RCC 7860 (cell line): Measurements from ENCODE around the gene SEMA6B.

Source experiments
- DNase-seq: peaks from one replicate; pipeline ENCODE4 v3.0.0-alpha.2; 2015; ENCODE audit warnings: low spot score
- FAIRE-seq: peaks from 2 replicates; lab custom pipeline; 2012; peaks lifted over from hg19 to GRCh38; lab: Jason Lieb, UNC

The SEMA6B gene

DNA sequence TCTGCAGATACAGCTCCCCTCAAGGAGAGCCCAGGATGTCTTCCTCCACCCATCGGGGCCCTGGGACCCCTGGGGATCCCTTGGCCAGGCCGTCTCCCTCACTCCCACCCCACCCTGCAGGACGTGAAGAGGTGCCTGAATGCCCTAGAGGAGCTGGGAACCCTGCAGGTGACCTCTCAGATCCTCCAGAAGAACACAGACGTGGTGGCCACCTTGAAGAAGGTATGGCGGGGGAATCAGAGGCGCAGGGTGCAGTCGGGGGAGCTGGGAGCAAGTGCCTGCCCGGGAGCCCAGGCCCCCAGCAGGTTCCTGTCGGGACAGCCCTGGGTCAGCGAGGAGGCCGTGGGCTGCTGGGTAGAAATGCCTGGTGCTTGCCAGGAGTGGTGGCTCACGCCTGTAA is 60.8 kb downstream of the SEMA6B start:
- no peak for FAIRE-seq
- no peak for DNase-seq

- FAIRE-seq = no peak
- DNase-seq = no peak
Observed at GRCh38 chr19:4497770-4498389, 61.6 kb downstream of the SEMA6B start.

- no peak for FAIRE-seq
- DNase-seq = no peak
Observed at GRCh38 chr19:4496304-4496703, 63.2 kb downstream of the SEMA6B start.

DNA sequence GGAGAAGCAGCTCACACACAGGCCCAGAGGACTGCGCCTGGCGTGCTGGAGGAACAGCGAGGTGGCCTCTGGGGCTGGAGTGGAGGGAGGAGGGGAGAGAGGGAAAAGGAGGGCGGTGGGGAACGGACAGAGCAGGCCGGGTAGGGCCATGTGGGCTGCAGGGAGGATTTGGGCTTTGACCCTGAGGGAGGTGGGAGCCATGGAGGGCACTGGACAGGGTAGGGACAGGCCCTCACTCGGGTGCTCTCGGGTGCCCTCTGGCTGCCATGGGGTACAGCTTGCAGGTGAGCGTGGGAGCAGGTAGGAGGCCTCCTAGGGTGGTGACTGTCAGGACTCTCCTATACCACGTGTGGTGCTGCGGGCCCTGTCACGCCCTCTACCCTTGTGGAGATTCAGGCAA is 64.0 kb downstream of the SEMA6B start:
- DNase-seq (no peak), FAIRE-seq (no peak)

- no peak for FAIRE-seq
- DNase-seq = no peak
Observed at GRCh38 chr19:4494691-4495064, 64.8 kb downstream of the SEMA6B start.

- no peak for DNase-seq
- FAIRE-seq = no peak
Observed at GRCh38 chr19:4493929-4494690, 65.4 kb downstream of the SEMA6B start.

DNA sequence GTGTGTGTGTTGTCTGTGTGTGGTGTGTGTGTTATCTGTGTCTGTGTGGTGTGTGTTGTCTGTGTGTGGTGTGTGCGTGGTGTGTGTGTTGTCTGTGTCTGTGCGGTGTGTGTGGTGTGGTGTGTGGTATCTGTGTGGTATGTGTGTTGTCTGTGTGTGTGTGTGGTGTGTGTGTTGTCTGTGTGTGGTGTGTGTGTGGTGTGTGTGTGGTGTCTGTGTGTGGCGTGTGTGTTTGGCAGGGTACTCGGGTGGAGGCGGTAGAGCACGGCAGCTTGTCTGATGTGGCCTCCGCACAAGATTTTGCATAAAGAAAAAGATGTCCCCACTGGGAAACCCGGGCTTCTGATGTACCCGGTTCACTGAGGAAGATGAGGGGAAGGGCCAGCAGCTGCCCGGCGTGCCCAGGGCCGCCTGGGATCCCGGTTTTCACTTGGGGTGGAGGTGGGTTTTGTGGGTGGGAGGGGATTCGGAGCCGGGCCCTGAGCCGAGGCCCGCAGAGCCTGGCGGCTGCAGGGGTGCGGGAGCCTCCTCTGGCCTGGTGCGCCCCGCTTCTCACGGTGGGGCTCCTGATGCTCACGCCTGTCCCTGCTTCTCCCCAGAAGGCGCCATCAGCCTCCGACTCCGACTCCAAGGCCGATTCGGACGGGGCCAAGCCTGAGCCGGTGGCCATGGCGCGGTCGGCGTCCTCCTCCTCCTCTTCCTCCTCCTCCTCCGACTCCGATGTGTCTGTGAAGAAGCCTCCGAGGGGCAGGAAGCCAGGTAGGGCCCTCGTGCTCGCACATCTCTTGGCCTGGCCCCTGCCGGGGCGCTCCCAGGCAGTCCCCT is 66.2 kb downstream of the SEMA6B start:
- no peak for FAIRE-seq
- no peak for DNase-seq
